Measurements from ENCODE around the gene TRMT6. TPM values are rescaled to one million over a fixed set of nuclear protein-coding genes. Genes with fewer than 3 reads are reported as not detected.

TRMT6 gene
- total and polyA plus RNA-seq, 2 experiments from 2014 or later, result 9.7 to 10.3 TPM

DNA sequence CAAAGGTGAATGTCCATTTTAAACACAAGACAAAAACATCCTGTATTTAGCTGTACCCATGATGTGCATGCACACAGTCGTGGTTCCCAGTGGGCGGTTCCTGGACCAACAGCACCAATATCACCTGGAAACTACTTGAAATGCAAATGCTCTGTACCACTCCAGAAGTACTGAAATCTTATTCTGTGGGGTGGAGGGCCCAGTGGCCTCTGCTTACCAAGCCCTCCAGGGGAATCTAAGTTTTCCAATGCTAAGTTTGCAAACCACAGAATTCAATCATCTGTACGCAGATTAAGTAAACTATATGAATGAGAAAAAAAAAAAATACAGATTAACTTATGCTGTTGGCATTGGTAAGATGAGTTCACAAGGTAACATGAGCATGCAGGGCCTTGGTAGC is 14.1 kb downstream of the TRMT6 start:
- Histone ChIP-seq H3K9me2 (ENCODE audit: insufficient read depth) (no peaks in the 10 kb centered on the region), H2AFZ (no peak overlapping the region), H3K9me3 (ENCODE audit: low read depth) (no peaks in the 10 kb centered on the region), H3K4me1 (ENCODE audit: insufficient read depth) (no peaks in the 10 kb centered on the region), H3K27ac (no peak overlapping the region), H4K20me1 (ENCODE audit: insufficient read depth) (no peaks in the 10 kb centered on the region), H3K4me3 (no peak overlapping the region), H3K79me2 (ENCODE audit: insufficient read depth) (no peaks in the 10 kb centered on the region), H3K9ac (no peak overlapping the region), H3K36me3 (ENCODE audit: low read depth) (peaks cover 18% of the 10 kb centered on the region), H3K27me3 (replicated peaks; ENCODE audit: insufficient read depth) (peaks cover 2% of the 10 kb centered on the region; the same call in 1 of the 2 replicates), H3F3A (ENCODE audit: insufficient read depth) (peaks cover 4% of the 10 kb centered on the region; the same call in 1 of the 2 replicates), H3K4me2 (ENCODE audit: unreplicated experiment) (no peak overlapping the region)
- in situ Hi-C loops (cut with MboI), result no loop called here
- no peak for DNase-seq
- no peak for TF ChIP-seq EZH2 (IDR thresholded peaks at IDR 0.05; ENCODE audit: insufficient read depth, poor library complexity, severe bottlenecking)
- no peak for TF ChIP-seq EZH2phosphoT487 (IDR thresholded peaks at IDR 0.05; ENCODE audit: insufficient read depth, low read depth)
- WGBS, 2 experiments (ENCODE audit: low coverage in 1 of 2, low lambda C conversion rate in 2 of 2, missing lambda C conversion rate in 2 of 2), result 88 to 90% methylated on average over 3 of the region's 3 CpGs

DNA sequence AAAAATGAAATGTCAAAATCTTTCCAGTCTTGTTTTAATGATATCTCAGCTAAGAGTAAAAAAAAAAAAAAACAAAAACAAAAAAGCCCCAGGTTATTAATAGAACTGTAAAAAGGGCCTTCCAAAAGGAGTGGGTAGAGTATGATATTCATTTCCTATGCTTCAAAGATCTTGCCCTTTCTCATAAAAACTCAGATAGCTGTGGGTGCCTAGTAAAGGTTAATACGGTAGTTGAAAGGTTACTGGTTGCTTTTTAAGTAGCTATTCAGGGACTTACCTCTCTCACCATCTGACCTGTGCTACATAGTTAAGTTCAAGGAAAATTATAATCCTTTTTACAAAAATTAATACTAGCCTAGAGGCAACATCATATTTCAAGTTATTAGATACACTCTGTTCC is 14.9 kb downstream of the TRMT6 start:
- Histone ChIP-seq H3K36me3 (ENCODE audit: low read depth) (peaks cover 9% of the 10 kb centered on the region; the same call in 1 of the 2 replicates), H3K4me2 (ENCODE audit: unreplicated experiment) (no peak overlapping the region), H3K4me3 (no peak overlapping the region), H4K20me1 (ENCODE audit: insufficient read depth) (no peaks in the 10 kb centered on the region), H3K9me2 (ENCODE audit: insufficient read depth) (no peaks in the 10 kb centered on the region), H3K27ac (no peak overlapping the region), H3K79me2 (ENCODE audit: insufficient read depth) (no peaks in the 10 kb centered on the region), H3K9me3 (ENCODE audit: low read depth) (no peaks in the 10 kb centered on the region), H3K27me3 (replicated peaks; ENCODE audit: insufficient read depth) (peaks cover 4% of the 10 kb centered on the region; the same call in 1 of the 2 replicates), H3F3A (ENCODE audit: insufficient read depth) (peaks cover 4% of the 10 kb centered on the region; the same call in 1 of the 2 replicates), H3K9ac (no peak overlapping the region), H2AFZ (no peak overlapping the region), H3K4me1 (ENCODE audit: insufficient read depth) (no peaks in the 10 kb centered on the region)
- 96 to 98% methylated on average over 1 of the region's 1 CpG for WGBS, 2 experiments (ENCODE audit: low coverage in 1 of 2, low lambda C conversion rate in 2 of 2, missing lambda C conversion rate in 2 of 2)
- in situ Hi-C loops (cut with MboI), result no loop called here
- DNase-seq, result no peak
- TF ChIP-seq EZH2 (IDR thresholded peaks at IDR 0.05; ENCODE audit: insufficient read depth, poor library complexity, severe bottlenecking) (no peak), EZH2phosphoT487 (IDR thresholded peaks at IDR 0.05; ENCODE audit: insufficient read depth, low read depth) (no peak)

DNA sequence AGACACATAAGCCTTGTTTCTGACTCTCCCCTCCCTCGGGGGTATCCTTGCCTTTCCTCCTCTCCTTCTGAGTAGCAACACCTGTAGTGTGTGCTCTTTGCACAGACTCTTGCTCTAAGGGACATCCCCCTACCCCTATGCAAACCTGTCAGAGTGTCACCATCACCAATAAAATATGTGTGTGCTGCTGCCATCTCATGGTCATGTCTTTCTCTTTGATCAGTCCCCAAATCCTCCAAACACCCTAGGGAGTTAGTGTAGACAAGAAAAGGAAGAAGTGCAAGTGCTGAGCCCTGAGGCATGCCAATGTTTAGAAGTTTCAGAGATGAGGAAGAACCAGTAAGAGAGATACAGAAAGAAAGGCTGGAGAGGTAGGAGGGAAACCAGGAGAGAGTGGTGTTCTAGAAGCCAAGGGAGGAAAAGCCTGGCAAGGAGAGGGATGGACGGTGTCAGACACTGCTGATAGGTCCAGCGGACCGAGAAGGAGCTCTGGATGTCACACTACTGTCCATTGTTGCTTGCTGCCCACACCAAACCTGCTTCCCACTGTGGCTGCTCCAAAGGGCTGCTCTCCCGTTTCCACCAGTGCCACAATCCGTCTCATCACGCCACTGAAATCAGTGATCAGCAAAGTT is 16.4 kb downstream of the TRMT6 start:
- in situ Hi-C loops (cut with MboI), result no loop called here
- Histone ChIP-seq H2AFZ (no peak overlapping the region), H3K9ac (no peak overlapping the region), H4K20me1 (ENCODE audit: insufficient read depth) (no peaks in the 10 kb centered on the region), H3K27ac (no peak overlapping the region), H3K27me3 (replicated peaks; ENCODE audit: insufficient read depth) (peaks cover 4% of the 10 kb centered on the region; the same call in 1 of the 2 replicates), H3K79me2 (ENCODE audit: insufficient read depth) (no peaks in the 10 kb centered on the region), H3F3A (ENCODE audit: insufficient read depth) (peaks cover 4% of the 10 kb centered on the region; the same call in 1 of the 2 replicates), H3K9me2 (ENCODE audit: insufficient read depth) (no peaks in the 10 kb centered on the region), H3K4me2 (ENCODE audit: unreplicated experiment) (no peak overlapping the region), H3K4me3 (no peak overlapping the region), H3K9me3 (ENCODE audit: low read depth) (no peaks in the 10 kb centered on the region), H3K36me3 (ENCODE audit: low read depth) (0 out of 2 replicates have a peak, but pooled peaks cover 5% of the 10 kb centered on the region), H3K4me1 (ENCODE audit: insufficient read depth) (no peaks in the 10 kb centered on the region)
- TF ChIP-seq EZH2phosphoT487 (IDR thresholded peaks at IDR 0.05; ENCODE audit: insufficient read depth, low read depth) (no peak), EZH2 (IDR thresholded peaks at IDR 0.05; ENCODE audit: insufficient read depth, poor library complexity, severe bottlenecking) (no peak)
- WGBS, 2 experiments (ENCODE audit: low coverage in 1 of 2, low lambda C conversion rate in 2 of 2, missing lambda C conversion rate in 2 of 2), result 73 to 74% methylated on average over 7 of the region's 7 CpGs
- DNase-seq, result no peak

DNA sequence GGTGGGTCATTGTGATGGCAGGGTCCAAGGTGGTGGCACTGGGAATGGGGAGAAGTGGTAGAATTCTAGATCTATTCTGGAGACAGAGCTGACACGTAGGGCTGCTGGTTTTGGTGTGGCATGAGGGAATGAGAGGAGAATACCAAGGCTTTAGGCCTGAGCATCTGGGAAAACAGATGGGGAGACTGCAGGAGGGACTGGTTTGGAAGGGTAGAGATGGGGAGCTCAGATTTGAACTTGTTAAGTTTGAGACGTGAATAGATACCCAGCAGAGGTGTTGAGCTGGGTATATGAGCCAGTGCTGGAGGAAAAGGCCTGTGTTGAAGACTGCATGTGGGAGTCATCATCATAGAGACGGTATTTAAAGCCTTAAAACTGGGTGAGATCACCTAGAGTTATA is 17.5 kb downstream of the TRMT6 start:
- H3K79me2 ChIP-seq (ENCODE audit: insufficient read depth), result no peaks in the 10 kb centered on the region
- DNase-seq, result no peak
- peaks cover 4% of the 10 kb centered on the region; the same call in 1 of the 2 replicates for H3F3A ChIP-seq (ENCODE audit: insufficient read depth)
- H2AFZ ChIP-seq, result no peak overlapping the region
- H3K9ac ChIP-seq, result no peak overlapping the region
- 57 to 70% methylated on average over 3 of the region's 3 CpGs for WGBS, 2 experiments (ENCODE audit: low coverage in 1 of 2, low lambda C conversion rate in 2 of 2, missing lambda C conversion rate in 2 of 2)
- peaks cover 4% of the 10 kb centered on the region; the same call in 1 of the 2 replicates for H3K27me3 ChIP-seq (replicated peaks; ENCODE audit: insufficient read depth)
- no peaks in the 10 kb centered on the region for H4K20me1 ChIP-seq (ENCODE audit: insufficient read depth)
- in situ Hi-C loops (cut with MboI), result no loop called here
- H3K27ac ChIP-seq, result no peak overlapping the region
- no peaks in the 10 kb centered on the region for H3K9me2 ChIP-seq (ENCODE audit: insufficient read depth)
- H3K9me3 ChIP-seq (ENCODE audit: low read depth), result no peaks in the 10 kb centered on the region
- H3K4me1 ChIP-seq (ENCODE audit: insufficient read depth), result no peaks in the 10 kb centered on the region
- no peak for TF ChIP-seq EZH2 (IDR thresholded peaks at IDR 0.05; ENCODE audit: insufficient read depth, poor library complexity, severe bottlenecking)
- TF ChIP-seq EZH2phosphoT487 (IDR thresholded peaks at IDR 0.05; ENCODE audit: insufficient read depth, low read depth), result no peak
- no peaks in the 10 kb centered on the region for H3K36me3 ChIP-seq (ENCODE audit: low read depth)
- no peak overlapping the region for H3K4me2 ChIP-seq (ENCODE audit: unreplicated experiment)
- H3K4me3 ChIP-seq, result no peak overlapping the region
